Thyroid gland (tissue), 4 donors: Measurements from ENCODE around the gene EPHB6.

ENCODE experiments used
- CTCF ChIP-seq, 6 experiments: fragments of 200-600 bp in 3 of 6; fragments of 450-650 bp in 3 of 6; sonication (generic) in 3 of 6; IDR thresholded peaks; one replicate each; pipeline ENCODE4 v1.5.1; 2016 to 2019; ENCODE audit warnings: antibody characterized with exemption in 6 of 6, mild to moderate bottlenecking in 2 of 6, inconsistent platforms in 1 of 6, moderate library complexity in 1 of 6
- POLR2A ChIP-seq, 2 donors: fragments of 450-650 bp; IDR thresholded peaks; one replicate each; pipeline ENCODE4 v1.6.1; 2017; ENCODE audit warnings: antibody characterized with exemption in 2 of 2, mild to moderate bottlenecking in 2 of 2, moderate library complexity in 1 of 2

DNA sequence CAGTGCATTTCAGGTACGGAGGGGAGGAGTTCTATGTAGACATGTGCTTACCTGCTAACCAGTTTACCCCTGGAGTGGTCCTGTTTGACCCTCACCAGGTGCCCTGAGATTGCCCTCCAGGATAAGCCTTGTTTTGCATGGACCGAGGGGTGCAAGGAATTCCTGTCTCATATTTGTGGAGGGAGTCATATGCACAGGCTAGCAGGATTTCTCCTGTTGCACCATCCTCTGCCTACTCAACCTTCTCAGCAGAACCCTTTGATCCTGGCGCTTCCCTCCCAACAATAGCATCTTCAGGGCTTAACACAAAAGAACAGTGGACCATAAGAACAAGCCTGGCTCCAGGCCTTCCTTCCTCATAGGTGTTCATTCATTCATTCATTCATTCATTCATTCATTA is 23.4 kb downstream of the EPHB6 start:
- TF ChIP-seq CTCF (IDR thresholded peaks at IDR 0.05) (no peak), POLR2A (IDR thresholded peaks at IDR 0.05) (no peak)
